Parathyroid adenoma (tissue), 2 donors: ENCODE data around the gene ISX.

Experiments used
- H2AFZ ChIP-seq: fragments of 300-600 bp; sonication (generic); one replicate; pipeline ENCODE4 v1.7.0; 2017; ENCODE audit warnings: antibody characterized with exemption, mild to moderate bottlenecking
- H3K27ac ChIP-seq: fragments of 300-600 bp; sonication (generic); one replicate; pipeline ENCODE4 v1.7.0; 2017
- H3K27me3 ChIP-seq: fragments of 300-600 bp; sonication (generic); one replicate; pipeline ENCODE4 v1.7.0; 2017; ENCODE audit warnings: low read length; ENCODE audit not compliant: control insufficient read depth, insufficient read depth
- H3K36me3 ChIP-seq: fragments of 300-600 bp; sonication (generic); one replicate; pipeline ENCODE4 v1.7.0; 2017; ENCODE audit warnings: low read length; ENCODE audit not compliant: control insufficient read depth, insufficient read depth
- H3K4me1 ChIP-seq: fragments of 300-600 bp; sonication (generic); one replicate; pipeline ENCODE4 v1.7.0; 2017; ENCODE audit warnings: control low read depth
- H3K4me2 ChIP-seq: fragments of 300-600 bp; sonication (generic); one replicate; pipeline ENCODE4 v1.7.0; 2017; ENCODE audit warnings: low read length
- H3K4me3 ChIP-seq: fragments of 300-600 bp; sonication (generic); one replicate; pipeline ENCODE4 v1.7.0; 2017; ENCODE audit warnings: low read depth, low read length
- H3K79me2 ChIP-seq: fragments of 300-600 bp; sonication (generic); one replicate; pipeline ENCODE4 v1.7.0; 2017; ENCODE audit warnings: control low read depth
- H3K9ac ChIP-seq: fragments of 300-600 bp; sonication (generic); one replicate; pipeline ENCODE4 v1.7.0; 2017; ENCODE audit warnings: mild to moderate bottlenecking
- H3K9me3 ChIP-seq: fragments of 300-600 bp; sonication (generic); one replicate; pipeline ENCODE4 v1.7.0; 2017; ENCODE audit warnings: low read length; ENCODE audit not compliant: control insufficient read depth
- TF ChIP-seq, protein P1 (sequence below): fragments of 300-600 bp; sonication (generic); IDR thresholded peaks from one replicate; pipeline ENCODE4 v1.7.0; 2017; ENCODE audit warnings: antibody characterized with exemption, mild to moderate bottlenecking
- donor health status: primary hyperparathyroidism.

Gene ISX

DNA sequence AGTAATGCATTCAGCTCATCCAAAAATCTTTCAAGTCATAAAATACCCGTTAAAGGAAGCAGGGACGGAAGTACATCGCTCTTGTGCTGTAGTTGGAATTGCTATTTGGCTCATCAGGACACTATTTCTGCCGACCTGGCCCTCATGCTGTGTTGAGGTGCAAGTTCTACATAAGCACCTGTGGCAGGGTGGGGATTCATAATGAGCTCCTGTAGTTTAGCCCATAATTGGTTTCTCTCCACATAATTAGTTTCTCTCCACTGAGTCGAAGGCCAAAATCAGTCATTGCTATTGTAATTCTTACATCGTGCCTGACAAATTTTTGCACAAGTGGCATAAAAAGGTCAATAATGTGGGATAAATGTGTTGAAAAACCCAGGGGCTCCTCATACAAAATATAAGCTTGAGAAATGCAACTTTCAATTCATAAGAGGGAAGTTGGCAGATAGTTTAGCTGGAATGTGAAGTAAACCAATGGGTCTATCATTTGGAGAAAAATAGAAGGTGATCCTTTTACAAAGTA is 14.9 kb upstream of the ISX start:
- H3K36me3 ChIP-seq, result no peaks in the 10 kb centered on the region
- no peak overlapping the region for H3K27ac ChIP-seq
- H3K4me1 ChIP-seq, result no peaks in the 10 kb centered on the region
- TF ChIP-seq, protein P1, sequence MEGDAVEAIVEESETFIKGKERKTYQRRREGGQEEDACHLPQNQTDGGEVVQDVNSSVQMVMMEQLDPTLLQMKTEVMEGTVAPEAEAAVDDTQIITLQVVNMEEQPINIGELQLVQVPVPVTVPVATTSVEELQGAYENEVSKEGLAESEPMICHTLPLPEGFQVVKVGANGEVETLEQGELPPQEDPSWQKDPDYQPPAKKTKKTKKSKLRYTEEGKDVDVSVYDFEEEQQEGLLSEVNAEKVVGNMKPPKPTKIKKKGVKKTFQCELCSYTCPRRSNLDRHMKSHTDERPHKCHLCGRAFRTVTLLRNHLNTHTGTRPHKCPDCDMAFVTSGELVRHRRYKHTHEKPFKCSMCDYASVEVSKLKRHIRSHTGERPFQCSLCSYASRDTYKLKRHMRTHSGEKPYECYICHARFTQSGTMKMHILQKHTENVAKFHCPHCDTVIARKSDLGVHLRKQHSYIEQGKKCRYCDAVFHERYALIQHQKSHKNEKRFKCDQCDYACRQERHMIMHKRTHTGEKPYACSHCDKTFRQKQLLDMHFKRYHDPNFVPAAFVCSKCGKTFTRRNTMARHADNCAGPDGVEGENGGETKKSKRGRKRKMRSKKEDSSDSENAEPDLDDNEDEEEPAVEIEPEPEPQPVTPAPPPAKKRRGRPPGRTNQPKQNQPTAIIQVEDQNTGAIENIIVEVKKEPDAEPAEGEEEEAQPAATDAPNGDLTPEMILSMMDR, result no peak
- no peak overlapping the region for H3K9ac ChIP-seq
- H3K79me2 ChIP-seq, result no peaks in the 10 kb centered on the region
- no peaks in the 10 kb centered on the region for H3K27me3 ChIP-seq
- H2AFZ ChIP-seq, result no peak overlapping the region
- H3K4me3 ChIP-seq, result no peak overlapping the region
- no peaks in the 10 kb centered on the region for H3K9me3 ChIP-seq
- H3K4me2 ChIP-seq, result no peak overlapping the region

DNA sequence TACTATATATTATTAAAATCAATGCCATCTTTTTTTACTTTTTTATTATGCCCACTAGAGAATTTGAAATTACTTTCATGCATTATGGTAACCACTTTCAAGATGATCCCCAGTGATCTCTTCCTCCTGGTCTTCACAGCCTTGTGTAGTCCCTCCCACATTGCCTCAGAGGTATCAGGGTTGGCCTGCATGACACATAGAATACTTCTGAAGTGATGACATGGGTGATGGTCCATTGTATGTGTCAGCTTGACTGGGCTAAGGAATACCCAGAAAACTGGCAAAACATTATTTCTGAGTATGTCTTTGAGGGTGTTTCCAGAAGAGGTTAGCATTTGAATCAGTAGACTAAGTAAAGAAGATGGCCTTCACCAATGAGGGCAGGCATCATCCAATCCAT is 14.2 kb upstream of the ISX start:
- H3K27ac ChIP-seq, result no peak overlapping the region
- no peaks in the 10 kb centered on the region for H3K9me3 ChIP-seq
- no peaks in the 10 kb centered on the region for H3K79me2 ChIP-seq
- H3K4me2 ChIP-seq, result no peak overlapping the region
- no peak overlapping the region for H3K4me3 ChIP-seq
- no peaks in the 10 kb centered on the region for H3K36me3 ChIP-seq
- H2AFZ ChIP-seq, result no peak overlapping the region
- no peaks in the 10 kb centered on the region for H3K4me1 ChIP-seq
- no peak overlapping the region for H3K9ac ChIP-seq
- TF ChIP-seq, protein P1, result no peak
- no peaks in the 10 kb centered on the region for H3K27me3 ChIP-seq

DNA sequence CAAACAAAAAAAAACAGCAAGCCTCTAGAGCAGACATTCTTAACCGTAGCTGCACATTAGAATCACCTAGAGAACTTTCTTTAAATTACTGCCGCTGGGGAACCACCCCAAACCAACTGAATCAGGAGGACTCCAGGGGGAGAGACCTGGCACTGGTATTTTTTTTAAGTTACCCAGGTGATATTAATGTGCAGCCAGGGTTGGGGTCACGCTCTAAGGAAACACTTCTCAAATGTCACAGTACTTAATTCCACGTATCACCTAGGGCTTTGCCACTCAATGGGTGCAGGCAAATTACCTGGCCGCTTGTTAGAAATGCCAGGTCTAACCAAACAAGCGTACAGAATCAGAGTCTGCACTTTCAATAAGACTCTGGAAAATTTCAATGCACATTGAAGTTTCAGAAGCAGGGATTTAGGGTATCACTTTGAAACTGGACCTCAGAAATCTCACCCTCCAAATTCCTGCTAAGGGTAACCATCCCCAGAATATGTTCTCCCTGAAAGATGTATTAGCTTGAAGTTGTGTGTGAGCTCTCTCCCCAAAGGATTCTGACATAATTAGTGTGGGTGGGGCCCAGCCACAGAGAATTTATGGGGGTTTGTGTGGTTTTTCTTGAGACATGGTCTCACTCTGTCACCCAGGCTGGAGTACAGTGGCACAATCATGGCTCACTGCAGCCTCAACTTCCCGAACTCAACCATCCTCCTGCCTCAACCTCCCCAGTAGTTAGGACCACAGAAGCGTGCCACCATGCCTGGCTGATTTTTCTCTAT is 12.7 kb upstream of the ISX start:
- Histone ChIP-seq H3K9ac (no peak overlapping the region), H3K79me2 (no peaks in the 10 kb centered on the region), H3K4me3 (no peak overlapping the region), H3K36me3 (no peaks in the 10 kb centered on the region), H2AFZ (no peak overlapping the region), H3K4me1 (no peaks in the 10 kb centered on the region), H3K4me2 (no peak overlapping the region), H3K9me3 (no peaks in the 10 kb centered on the region), H3K27me3 (no peaks in the 10 kb centered on the region), H3K27ac (no peak overlapping the region)
- TF ChIP-seq, protein P1, result no peak

DNA sequence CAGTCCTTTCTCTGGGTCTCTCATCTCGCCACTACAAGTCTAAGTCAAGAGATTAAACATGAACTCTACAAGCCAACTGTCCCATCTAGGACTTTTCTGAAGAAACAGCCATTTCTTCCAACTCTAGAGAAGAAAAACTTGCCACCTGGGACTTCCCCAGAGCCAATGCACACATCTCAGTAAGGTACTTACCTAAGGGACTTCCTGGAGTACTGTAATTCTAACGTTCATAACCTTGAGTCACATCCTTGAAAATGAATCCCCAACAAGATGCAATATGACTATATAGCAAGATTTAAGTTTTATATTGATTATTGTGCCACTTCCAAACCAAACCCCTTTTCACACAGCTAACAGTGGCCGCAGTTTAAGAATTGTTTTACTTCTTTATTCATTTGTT is 11.9 kb upstream of the ISX start:
- Histone ChIP-seq H3K4me2 (no peak overlapping the region), H3K9me3 (no peaks in the 10 kb centered on the region), H3K27me3 (no peaks in the 10 kb centered on the region), H3K9ac (no peak overlapping the region), H3K27ac (no peak overlapping the region), H3K79me2 (no peaks in the 10 kb centered on the region), H3K4me1 (no peaks in the 10 kb centered on the region), H3K4me3 (no peak overlapping the region), H2AFZ (no peak overlapping the region), H3K36me3 (no peaks in the 10 kb centered on the region)
- TF ChIP-seq, protein P1, result no peak

DNA sequence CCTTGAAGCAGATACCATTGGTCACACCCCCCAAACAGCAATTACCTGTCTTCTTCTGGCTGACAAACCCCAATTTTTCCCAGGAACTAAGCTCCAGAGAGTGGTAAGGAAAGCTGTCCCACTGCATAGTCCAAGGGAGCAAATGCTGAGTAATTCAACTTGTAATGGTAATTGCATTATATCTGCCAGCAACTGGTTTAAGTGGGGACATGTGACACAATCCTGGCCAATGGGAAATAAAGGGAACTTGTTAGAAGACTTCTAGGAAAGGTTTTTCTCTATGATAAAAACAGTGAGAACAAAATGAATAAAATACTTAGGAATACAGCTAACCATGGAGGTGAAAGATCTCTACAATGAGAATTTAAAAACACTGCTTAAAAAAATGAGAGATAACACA is 9.5 kb upstream of the ISX start:
- Histone ChIP-seq H3K79me2 (no peaks in the 10 kb centered on the region), H3K9me3 (no peaks in the 10 kb centered on the region), H2AFZ (no peak overlapping the region), H3K4me3 (no peak overlapping the region), H3K4me2 (no peak overlapping the region), H3K4me1 (no peaks in the 10 kb centered on the region), H3K9ac (no peak overlapping the region), H3K27me3 (no peaks in the 10 kb centered on the region), H3K36me3 (no peaks in the 10 kb centered on the region), H3K27ac (no peak overlapping the region)
- TF ChIP-seq, protein P1, result no peak
